NCI-H774 (cell line): Measurements from ENCODE around the gene GADL1.

Experiments
- DNase-seq: peaks from one replicate; lab custom pipeline; 2025; lab: John Stamatoyannopoulos, UW

The GADL1 gene

DNA sequence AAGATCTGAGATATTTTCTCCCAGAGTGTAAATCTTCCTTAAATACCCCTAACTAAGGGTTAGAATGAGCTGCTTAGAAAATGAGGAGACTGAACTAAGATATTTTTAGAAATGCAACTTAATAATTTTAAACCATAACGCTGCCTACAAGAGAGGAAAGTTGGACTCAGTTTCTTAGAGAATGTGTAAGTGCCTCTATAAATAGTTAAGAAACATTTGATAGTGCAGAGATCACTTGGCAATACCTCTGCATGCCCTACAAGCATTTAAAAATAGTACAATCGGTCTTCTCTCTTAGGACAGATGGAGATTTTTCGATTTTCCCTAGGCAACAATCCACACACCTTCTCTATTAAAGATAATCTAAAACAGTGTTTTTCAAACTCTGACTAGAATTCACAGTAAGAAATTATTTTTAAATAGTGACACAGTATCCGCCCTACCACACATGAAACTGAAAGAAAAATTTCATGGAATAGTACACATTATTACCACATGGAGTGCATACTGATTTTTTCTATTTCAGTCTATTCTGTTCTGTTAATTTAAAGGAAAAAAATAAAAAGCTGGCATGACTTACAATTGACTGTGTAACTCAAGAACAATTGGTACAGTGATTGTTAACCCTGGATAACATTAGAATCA is 83.2 kb downstream of the GADL1 start:
- no peak for DNase-seq

DNA sequence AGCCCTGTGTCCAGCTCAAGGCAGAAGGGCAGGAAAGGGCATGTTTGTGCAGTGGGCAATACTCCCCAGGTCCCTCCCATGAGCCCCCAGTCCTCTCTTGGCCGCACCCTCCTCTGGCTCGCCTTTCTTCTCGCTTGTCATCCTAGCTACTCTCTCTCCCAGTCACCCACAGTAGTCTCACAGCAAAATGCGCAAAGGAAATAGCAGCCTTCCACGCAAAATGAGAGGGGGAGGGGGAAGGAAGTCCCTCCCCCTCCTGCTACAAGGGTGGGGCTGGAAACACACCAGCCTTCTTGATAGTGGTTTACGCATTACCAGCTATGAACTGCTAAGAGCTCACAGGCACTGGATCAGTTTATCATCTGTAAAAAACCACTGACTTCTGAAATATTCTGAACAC is 83.8 kb downstream of the GADL1 start:
- no peak for DNase-seq

DNA sequence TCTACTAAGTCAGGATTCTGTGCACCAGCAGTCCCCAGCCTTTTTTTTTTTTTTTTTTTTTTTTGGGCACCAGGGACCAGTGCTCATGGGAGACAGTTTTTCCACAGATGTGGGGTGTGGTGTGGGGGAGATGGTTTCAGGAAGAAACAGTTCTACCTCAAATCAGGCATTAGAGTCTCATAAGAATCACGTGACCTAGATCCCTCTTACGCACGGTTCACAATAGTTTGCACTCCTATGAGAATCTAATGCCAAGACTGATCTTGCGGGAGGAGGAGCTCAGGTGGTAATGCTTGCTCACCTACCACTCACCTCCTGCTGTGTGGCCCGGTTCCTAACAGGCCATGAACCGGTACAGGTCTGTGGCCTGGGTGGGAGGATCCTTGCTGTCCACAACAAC is 88.8 kb downstream of the GADL1 start:
- no peak for DNase-seq

DNA sequence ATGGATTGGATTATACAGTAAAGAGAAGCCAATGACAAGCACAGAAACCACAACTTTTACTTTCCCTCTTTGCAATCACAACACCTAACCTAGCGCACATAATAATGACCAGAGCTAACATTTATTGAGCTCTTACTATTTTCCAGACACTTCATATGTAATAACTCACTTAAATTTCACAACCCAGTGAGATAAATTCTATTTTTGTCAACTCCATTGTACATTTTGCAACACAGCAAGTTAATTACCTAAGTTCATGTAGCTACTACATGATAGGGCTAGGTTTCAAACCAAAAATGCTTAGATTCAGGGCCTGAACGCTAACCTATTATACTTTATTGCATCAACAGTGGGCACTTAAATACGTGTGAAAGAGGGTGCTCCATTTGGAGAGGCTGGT is 89.5 kb downstream of the GADL1 start:
- DNase-seq, result no peak

DNA sequence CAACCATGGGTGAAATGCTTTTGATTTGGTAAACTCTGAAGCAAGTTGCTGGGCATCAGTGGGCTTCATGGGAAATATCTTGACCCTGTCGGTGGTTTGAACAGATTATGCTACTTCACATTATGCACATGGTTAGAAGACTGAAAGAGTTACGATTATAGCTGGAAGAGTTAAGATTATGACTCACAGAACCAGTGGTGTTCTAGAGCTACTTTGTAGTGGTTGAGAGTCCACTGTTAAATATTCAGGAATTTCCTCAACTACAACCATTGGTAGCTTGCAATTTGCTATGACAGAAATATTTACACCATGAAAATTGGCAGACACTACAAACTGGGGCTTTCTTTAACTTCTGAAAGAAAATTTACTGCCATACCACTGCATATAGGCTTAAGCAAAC is 99.3 kb downstream of the GADL1 start:
- DNase-seq, result no peak

DNA sequence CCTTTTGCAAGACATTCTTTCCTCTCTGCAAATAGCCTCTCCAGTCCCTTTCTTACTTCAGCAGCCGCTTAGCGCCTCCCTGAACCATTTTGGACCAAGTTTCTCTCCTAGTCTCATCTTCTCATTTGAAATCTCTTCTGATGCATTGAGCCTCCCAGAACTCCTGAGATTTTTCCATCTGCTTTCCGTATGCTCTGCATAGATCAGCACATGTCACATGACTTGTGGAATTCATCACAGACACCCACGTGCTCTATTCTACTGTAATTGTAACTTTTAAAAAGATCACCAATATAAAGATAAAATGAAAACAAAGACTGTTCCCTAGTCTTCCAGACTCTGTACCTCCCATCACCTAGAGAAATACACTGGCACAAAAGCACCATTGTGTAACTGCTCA is 100.7 kb downstream of the GADL1 start:
- no peak for DNase-seq

DNA sequence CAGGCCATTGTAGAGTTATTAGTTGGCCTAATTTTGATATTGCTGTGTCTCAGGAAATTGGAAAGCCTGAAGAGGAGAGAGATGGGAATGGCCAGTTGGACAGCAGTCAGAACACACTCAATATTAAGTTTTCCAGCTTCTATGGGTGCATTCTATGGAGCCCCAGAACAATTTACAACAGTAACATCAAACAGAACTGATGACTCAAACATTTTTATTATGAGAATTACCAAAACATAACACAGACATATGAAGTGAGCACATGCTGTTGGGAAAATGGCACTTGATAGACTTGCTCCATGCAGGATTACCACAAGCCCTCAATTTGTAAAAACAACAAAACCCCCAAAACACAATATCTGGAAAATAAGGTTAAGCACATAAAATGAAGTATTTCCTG is 104.3 kb downstream of the GADL1 start:
- no peak for DNase-seq

DNA sequence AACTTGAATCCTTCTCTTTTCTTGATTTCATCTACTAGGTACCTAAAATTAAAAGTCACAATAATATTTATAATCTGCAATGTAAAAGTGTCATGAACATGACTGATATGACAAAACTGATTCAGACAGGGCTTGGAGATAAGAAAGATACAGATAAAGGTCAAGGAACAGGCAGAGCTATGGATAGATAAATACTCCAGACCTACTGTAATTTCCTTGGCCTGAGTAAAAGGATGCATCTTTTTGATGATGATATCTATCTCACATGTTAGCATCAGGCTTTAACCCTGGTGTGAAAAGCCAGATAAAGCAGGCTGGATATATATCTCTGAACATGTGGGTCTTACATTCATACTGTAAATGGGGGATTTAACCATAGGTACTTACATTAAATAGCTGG is 108.1 kb downstream of the GADL1 start:
- DNase-seq, result no peak

DNA sequence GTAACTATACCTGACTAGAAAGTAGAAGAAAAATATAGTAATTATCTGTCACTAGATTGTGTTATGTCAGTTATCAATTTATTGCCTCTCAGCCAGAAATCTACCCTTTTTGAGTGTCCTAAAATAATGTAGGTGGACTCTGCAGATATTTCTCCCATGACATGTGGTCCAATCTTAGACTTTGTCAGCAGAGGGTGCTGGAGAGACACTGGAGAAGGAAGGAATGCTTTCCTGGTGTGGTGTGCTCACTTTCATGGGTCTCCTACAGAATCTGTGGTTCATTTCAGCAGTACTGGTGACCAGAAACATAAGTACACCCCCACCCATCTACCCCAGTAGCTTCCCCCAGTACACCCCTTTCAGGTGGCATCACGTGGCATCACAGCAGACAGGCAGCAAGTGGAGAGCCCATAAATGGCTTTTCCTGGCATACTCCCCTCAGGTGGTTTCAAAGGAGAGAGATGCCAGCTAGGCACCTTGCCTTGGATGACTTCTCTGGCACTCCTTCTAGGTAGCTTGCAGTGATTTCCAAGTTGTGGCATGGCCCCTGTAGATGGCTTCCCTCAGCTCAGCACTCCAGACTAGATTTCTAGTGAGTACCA is 114.7 kb downstream of the GADL1 start:
- DNase-seq, result no peak

DNA sequence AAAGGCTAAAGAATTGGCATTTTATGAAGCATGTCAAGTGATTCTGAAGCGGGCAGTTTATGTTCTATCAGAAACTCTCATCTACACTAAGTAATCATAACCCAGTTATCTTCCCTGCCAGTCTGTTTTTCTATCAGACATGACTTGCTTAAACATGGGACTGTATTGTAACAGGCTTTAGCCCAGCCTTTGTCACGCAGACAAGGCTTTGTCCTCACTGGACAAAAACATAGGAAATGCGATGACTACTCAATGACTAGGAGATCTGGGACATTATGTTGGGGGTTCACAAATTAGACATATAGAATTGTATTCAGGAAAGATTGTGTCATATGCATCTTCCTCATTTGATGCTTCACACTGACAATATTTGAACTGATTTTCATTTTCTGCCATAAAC is 115.5 kb downstream of the GADL1 start:
- no peak for DNase-seq

DNA sequence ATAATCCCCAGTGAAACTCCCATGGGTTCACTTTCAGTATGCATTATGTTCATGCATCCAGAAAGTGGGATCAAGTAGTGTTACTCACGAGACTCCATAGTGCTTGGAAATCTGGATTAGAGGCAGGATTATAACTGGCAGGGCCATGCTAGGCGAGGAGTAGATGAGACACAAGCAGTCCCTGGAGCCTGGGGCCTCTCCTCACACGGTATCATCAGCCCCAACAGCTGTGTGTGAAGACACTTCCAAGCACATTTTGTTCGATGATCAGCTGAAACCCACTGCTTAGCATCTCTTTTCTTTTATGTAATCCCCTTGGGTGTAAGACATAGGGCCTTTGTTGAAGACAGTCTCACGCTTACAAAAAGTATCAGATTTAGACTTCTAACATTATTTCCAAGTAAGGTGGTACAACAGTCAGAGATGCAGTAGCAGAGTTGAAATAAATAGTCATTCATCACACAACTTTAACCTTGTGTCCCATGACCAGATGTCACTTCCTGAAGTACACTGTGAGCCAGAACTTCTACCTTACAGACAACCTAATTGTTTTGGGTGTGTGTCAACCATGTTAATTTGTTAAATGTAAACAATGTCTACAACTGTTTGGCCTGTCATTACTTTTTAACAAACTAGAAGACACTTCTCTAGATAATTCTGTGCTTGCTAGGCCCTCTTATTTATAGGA is 116.9 kb downstream of the GADL1 start:
- no peak for DNase-seq

DNA sequence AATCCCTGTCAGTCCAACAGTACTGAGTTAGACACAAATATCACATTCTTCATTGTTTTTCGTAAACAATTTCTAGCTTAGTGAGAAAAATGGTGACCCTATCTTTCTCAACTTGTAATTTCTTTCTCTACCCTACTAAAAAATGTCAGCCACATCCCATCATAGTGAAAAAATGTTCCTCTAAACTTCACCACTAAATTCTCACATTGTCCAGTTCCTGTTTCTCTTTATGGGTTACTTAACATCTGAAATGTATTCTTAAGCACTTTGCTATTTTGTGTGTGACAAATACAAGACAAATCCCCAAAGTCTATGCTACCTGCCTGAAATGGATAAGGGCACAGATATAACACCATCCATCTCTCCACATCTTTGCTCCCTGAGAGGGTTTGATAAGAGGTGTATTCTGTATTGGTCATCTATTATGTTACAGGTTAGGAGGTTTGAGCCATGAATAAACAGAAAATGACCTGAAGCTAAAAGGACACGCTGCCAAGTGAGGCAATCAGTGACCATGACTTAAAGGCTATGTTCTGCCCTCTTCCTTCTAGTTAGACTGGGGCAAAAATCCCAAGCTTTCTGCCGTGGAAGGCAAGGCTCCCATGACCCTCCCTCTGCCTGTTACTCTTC is 118.2 kb downstream of the GADL1 start:
- no peak for DNase-seq

DNA sequence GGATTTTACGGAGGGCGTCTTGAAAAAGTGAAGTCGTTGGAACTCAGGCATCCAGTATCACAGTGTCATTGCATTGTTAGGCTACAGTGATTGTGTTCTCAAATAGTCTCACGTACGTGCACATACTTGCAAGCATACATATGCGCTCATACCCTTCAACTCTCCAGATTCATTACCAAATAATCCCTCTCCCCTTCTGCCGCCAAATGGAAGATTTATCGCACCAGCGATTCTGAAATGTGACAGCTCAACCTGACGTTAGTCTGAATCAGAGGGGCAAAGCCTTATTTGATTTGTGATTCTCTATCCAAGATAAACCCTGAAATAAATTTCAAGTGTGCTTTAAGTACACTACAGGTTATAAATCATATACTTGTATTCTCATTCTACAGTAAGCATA is 119.4 kb downstream of the GADL1 start:
- DNase-seq, result no peak

DNA sequence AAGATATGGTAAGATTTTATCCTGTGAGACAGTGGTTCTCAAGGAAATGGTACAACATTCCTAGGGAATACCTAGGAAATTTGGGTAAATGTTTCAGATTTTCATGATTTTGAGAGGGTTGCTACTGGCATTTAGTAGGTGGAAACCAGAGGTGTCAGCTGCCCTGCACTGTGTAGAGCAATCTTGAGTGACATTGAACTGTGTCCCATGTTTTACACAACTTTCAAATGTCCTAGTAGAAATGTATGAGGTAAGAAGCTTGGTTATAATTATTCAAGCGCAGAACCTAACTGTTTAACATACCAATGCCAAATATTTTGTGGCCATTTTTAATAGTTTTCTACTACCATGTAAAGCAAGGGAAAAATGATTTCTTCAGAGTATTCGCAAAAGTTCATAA is 120.4 kb downstream of the GADL1 start:
- no peak for DNase-seq

DNA sequence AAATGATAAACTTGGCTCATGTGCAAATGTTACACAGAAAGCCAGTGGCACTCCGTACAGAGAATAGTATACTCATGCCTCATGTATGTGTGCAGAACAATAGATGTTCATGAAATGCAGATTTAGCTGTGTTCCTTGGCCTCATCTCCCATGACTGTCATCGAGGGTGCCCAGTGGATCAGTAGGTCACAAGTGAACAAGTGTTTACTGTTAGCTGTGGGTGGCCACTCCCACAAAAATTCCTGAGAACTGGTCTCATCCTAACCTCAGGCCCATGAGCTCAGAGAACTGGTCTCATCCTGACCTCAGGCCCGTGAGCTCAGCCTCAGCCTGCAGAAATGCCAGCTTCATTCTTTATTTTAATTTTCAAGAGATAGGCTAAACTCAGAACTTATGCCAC is 124.1 kb downstream of the GADL1 start:
- no peak for DNase-seq

DNA sequence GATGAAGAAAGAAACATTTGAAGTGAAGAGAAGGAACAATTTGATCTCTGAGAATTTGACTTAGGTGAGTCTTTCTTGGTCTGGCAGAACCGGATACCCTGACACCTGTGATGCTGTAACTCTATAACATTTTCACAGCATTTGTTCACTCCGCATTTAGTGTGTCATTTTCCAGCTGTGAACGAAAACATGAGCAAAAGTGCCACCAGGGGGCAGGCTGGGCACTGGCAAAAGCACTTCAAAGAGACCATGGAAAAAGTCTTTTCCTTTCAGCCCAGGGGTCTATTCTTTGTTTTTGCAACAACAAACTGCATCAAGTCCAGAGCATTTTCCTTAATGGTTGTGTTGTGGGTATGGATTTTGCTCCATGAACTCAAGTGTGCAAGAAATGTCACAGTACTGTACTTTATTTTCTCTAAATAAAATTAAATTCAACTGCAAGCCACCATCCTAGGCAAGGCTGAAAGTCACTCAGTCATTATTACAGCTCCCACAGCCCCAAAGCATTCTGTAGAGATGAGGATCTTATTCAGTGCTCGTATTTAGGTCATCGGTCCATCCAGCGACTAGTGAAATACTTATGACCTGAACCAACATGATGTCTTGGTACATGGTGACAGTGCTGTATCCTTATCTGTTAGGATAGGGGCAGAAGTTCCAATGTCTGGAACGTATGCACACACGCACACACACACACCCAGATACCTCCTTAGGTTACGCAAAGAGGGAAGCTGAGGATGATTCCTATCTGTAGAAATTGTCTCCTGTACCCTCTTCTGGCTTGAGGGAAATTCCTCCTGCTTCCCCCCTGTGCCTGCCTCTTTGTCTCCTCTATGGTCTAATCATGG is 125.5 kb downstream of the GADL1 start:
- peak; percentile 18 for DNase-seq

DNA sequence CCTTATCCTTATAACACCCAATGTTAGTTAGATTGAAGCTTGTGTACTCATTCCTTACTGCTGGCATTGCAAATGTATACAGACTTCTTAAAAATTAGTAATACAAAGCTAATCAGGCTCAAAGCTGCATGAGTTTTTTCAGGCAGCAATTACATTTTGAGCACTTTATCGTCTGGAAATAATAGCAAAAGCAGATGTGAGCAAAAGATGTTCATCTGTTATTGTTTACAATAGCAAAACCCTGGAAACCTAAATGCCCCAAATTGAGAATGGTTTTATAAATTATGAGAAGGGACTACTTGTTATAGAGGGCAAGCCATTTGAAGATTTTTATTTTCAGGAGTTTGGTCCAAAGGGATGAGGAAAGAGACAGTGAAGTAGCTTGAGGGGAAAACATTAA is 126.4 kb downstream of the GADL1 start:
- no peak for DNase-seq

DNA sequence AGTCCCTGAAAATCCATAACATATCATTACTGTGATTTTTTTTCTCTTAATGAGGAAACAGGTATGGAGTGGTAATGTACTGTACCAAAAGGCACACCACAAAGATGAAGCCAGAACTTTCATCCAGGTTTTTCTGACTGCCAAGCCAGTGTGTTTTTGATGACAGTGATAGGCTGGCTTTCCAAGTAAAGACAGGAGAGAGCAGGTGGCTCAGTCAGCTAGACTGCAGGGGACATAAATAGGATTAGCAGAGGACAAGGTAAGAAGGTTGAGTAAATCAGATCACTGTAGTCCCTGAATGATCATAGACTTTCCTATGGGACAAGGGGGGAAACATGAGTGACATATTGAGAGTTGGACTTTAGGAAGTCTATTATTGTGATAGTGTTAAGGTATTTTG is 127.9 kb downstream of the GADL1 start:
- DNase-seq, result no peak

DNA sequence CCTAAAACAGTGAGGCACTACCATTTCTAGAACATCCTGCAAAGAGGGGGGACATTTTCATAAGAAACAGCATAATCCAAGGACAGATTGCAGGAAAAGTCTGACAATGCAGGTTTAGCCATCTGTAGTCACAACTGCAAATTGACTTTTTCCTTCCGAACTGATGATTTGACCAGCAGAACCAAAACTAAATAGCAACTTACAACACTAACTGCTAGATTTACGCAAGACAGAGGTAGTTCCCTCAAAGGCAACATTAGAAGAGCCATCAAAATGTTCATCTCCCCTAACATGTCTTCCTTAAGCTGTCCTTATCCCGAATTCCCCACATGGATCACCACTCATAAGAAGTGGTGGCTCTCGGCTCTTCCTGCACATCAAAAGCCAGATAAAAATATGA is 129.6 kb downstream of the GADL1 start:
- DNase-seq, result no peak

DNA sequence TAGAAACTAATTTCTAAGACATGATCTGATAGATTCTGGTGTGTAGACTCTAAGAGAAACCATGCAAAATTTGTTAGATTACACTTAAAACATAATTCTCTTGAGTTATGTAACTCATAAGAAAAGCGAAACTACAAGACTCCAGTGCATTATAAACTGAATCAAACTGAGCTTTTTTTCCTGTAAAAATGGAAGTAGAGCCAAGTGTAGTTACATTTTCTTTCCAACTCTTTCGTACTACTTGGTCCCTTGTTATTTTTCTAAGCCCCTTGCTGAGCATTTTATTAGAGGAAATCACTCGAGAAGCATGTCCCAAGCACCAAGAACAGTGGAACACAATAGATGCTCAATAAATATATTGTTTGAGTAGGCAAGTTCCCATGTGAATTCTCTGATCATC is 130.2 kb downstream of the GADL1 start:
- DNase-seq, result no peak

DNA sequence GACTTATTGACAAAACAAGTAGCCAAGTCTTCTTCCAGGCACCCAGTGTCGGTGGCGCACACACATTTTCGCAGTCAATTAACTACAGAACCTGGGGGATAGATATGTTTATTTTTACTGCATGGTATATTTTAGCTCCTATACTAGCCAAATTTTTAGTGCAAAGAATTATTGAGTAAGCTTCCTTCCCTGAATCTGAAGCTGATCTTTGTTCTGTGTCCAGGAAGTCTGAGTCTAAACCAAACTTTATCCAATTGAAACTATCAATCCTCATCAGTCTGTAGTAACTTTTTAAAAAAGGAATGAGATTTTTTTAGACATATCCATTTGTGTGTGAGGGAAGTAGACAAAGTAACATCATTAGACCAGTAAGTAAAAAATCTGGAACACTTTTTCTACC is 133.1 kb downstream of the GADL1 start:
- DNase-seq, result no peak

DNA sequence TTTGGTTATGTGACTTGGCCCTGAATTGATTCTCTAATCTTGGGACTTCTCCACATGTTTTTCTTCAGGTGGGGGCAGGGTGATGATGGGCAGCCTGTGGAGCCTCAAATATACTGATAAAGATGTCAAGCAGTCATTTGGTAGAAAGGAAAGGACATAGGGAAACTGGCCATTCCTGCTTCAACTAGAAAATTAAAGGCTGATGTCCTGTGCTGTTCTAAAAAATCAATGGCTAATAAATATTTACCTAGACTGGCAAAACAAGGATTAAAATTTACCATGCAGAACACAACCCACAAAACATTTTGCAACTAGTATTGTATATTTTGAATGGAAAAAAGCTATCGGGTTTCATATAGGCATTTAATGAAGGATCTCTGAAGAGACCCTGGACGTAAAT is 133.7 kb downstream of the GADL1 start:
- DNase-seq, result no peak
